H54 (cell line): Measurements from ENCODE around the gene PNPLA8.
"Not testable (repeated sequence)": the region's sequence is repeated elsewhere in the genome, so short reads cannot be mapped to it uniquely, and the experiment has no call there.

Experiments
- DNase-seq: peaks from one replicate; pipeline ENCODE4 v3.0.0; 2011; ENCODE audit warnings: low spot score, mixed read lengths; ENCODE audit not compliant: insufficient read length
- FAIRE-seq: peaks from 3 replicates; lab custom pipeline; 2011; peaks lifted over from hg19 to GRCh38; lab: Jason Lieb, UNC
- POLR2A ChIP-seq: IDR thresholded peaks from 2 replicates; pipeline ENCODE4 v1.6.1; 2011; ENCODE audit warnings: low read depth, mild to moderate bottlenecking, low read length

Gene PNPLA8

GRCh38 chr7:108503112-108504026, 22.6 kb downstream of the PNPLA8 start:
- FAIRE-seq, result no peak
- no peak for TF ChIP-seq POLR2A
- DNase-seq, result no peak

- DNase-seq (no peak), FAIRE-seq (no peak)
- no peak for TF ChIP-seq POLR2A
Observed at GRCh38 chr7:108499566-108499965, 26.4 kb downstream of the PNPLA8 start.

GRCh38 chr7:108498481-108498880, 27.5 kb downstream of the PNPLA8 start:
- FAIRE-seq, result no peak
- TF ChIP-seq POLR2A, result no peak
- no peak for DNase-seq

- FAIRE-seq (peak; percentile 92), DNase-seq (peak; percentile 9)
- TF ChIP-seq POLR2A, result no peak
Observed at GRCh38 chr7:108497082-108497725, 28.7 kb downstream of the PNPLA8 start.

GRCh38 chr7:108492742-108493141, 33.2 kb downstream of the PNPLA8 start:
- no peak for TF ChIP-seq POLR2A
- no peak for DNase-seq
- FAIRE-seq, result no peak

- FAIRE-seq (no peak), DNase-seq (no peak)
- no peak for TF ChIP-seq POLR2A
Observed at GRCh38 chr7:108488768-108489538, 37.0 kb downstream of the PNPLA8 start.

GRCh38 chr7:108487646-108488045, 38.3 kb downstream of the PNPLA8 start:
- DNase-seq (no peak), FAIRE-seq (no peak)
- TF ChIP-seq POLR2A, result no peak

GRCh38 chr7:108486291-108486966, 39.5 kb downstream of the PNPLA8 start:
- no peak for FAIRE-seq
- TF ChIP-seq POLR2A, result no peak
- no peak for DNase-seq

GRCh38 chr7:108484137-108484536, 41.8 kb downstream of the PNPLA8 start:
- no peak for FAIRE-seq

GRCh38 chr7:108480311-108480710, 45.6 kb downstream of the PNPLA8 start:
- DNase-seq, result no peak
- FAIRE-seq, result no peak
- no peak for TF ChIP-seq POLR2A

More at GRCh38 chr7:108484137-108484536, 41.8 kb downstream of the PNPLA8 start:
- no peak for DNase-seq
- TF ChIP-seq POLR2A, result no peak

- TF ChIP-seq POLR2A, result no peak
- FAIRE-seq (no peak), DNase-seq (no peak)
Observed at GRCh38 chr7:108479751-108480150, 46.2 kb downstream of the PNPLA8 start.

- FAIRE-seq (no peak), DNase-seq (no peak)
- TF ChIP-seq POLR2A, result no peak
Observed at GRCh38 chr7:108479118-108479517, 46.8 kb downstream of the PNPLA8 start.

- no peak for DNase-seq
- TF ChIP-seq POLR2A, result no peak
- no peak for FAIRE-seq
Observed at GRCh38 chr7:108468246-108468645, 57.7 kb downstream of the PNPLA8 start.

- DNase-seq (no peak), FAIRE-seq (no peak)
- no peak for TF ChIP-seq POLR2A
Observed at GRCh38 chr7:108467391-108467790, 58.5 kb downstream of the PNPLA8 start.

- FAIRE-seq, DNase-seq: not testable (repeated sequence)
Observed at GRCh38 chr7:108466322-108466721, 59.6 kb downstream of the PNPLA8 start.
